H1 (cell line): Measurements from ENCODE around the gene AGBL4. TPM values are rescaled to one million over a fixed set of nuclear protein-coding genes. Genes with fewer than 3 reads are reported as not detected.

ENCODE experiments used
- polyA plus RNA-seq, 7 experiments: library from polyadenylated mRNA; depleted of rRNA in 3 of 7; stranded (reverse) in 5 of 7; unstranded in 2 of 7; fragments of >200 nt in 5 of 7; fragments of 200-250 nt in 2 of 7; gene quantifications; 1 replicate in 5 of 7; 2 replicates in 1 of 7; 4 replicates in 1 of 7; pipeline versions ENCODE4 v1.2.1 to v1.2.3, GENCODE V29; 2011 to 2013; ENCODE audit warnings: missing spikeins in 2 of 7, mixed read lengths in 2 of 7
- total RNA-seq: library from RNA; stranded (reverse); fragmentation: NEBNext Ultra II Directional; extraction: Animal tissue kit (Norgen Biotek cat#: 25700); gene quantifications from 2 replicates; pipeline ENCODE4 v1.2.1, GENCODE V29; 2021
- TF ChIP-seq, protein P1 (sequence below): fragments of 300-600 bp; sonication (generic); IDR thresholded peaks from 2 replicates; pipeline ENCODE4 v1.7.1; 2012; ENCODE audit warnings: low read length, moderate library complexity, mild to moderate bottlenecking, inconsistent platforms; ENCODE audit not compliant: insufficient replicate concordance

AGBL4 gene
- total and polyA plus RNA-seq, 2 of the 8 experiments (the other 6 are each of a cell fraction or from before 2014, with no cell fraction given), result 0.41 to 0.45 TPM

DNA sequence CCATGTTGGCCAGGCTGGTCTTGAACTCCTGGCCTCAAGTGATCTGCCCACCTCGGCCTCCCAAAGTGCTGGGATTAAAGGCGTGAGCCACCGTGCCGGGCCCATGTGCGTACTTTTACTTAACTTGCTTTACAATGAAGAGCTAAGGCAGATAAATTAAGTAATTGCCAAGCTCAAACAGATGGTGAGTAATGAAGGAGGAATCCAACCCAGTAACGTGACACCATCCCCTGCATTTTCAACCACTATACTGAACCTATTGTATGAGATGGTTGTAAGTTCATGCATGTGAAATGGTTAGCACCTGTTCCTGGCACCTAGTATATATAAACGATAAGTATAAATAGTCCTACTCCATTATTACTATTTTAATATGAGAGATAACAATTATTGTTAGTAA is 659.1 kb downstream of the AGBL4 start (continued):
- TF ChIP-seq, protein P1, sequence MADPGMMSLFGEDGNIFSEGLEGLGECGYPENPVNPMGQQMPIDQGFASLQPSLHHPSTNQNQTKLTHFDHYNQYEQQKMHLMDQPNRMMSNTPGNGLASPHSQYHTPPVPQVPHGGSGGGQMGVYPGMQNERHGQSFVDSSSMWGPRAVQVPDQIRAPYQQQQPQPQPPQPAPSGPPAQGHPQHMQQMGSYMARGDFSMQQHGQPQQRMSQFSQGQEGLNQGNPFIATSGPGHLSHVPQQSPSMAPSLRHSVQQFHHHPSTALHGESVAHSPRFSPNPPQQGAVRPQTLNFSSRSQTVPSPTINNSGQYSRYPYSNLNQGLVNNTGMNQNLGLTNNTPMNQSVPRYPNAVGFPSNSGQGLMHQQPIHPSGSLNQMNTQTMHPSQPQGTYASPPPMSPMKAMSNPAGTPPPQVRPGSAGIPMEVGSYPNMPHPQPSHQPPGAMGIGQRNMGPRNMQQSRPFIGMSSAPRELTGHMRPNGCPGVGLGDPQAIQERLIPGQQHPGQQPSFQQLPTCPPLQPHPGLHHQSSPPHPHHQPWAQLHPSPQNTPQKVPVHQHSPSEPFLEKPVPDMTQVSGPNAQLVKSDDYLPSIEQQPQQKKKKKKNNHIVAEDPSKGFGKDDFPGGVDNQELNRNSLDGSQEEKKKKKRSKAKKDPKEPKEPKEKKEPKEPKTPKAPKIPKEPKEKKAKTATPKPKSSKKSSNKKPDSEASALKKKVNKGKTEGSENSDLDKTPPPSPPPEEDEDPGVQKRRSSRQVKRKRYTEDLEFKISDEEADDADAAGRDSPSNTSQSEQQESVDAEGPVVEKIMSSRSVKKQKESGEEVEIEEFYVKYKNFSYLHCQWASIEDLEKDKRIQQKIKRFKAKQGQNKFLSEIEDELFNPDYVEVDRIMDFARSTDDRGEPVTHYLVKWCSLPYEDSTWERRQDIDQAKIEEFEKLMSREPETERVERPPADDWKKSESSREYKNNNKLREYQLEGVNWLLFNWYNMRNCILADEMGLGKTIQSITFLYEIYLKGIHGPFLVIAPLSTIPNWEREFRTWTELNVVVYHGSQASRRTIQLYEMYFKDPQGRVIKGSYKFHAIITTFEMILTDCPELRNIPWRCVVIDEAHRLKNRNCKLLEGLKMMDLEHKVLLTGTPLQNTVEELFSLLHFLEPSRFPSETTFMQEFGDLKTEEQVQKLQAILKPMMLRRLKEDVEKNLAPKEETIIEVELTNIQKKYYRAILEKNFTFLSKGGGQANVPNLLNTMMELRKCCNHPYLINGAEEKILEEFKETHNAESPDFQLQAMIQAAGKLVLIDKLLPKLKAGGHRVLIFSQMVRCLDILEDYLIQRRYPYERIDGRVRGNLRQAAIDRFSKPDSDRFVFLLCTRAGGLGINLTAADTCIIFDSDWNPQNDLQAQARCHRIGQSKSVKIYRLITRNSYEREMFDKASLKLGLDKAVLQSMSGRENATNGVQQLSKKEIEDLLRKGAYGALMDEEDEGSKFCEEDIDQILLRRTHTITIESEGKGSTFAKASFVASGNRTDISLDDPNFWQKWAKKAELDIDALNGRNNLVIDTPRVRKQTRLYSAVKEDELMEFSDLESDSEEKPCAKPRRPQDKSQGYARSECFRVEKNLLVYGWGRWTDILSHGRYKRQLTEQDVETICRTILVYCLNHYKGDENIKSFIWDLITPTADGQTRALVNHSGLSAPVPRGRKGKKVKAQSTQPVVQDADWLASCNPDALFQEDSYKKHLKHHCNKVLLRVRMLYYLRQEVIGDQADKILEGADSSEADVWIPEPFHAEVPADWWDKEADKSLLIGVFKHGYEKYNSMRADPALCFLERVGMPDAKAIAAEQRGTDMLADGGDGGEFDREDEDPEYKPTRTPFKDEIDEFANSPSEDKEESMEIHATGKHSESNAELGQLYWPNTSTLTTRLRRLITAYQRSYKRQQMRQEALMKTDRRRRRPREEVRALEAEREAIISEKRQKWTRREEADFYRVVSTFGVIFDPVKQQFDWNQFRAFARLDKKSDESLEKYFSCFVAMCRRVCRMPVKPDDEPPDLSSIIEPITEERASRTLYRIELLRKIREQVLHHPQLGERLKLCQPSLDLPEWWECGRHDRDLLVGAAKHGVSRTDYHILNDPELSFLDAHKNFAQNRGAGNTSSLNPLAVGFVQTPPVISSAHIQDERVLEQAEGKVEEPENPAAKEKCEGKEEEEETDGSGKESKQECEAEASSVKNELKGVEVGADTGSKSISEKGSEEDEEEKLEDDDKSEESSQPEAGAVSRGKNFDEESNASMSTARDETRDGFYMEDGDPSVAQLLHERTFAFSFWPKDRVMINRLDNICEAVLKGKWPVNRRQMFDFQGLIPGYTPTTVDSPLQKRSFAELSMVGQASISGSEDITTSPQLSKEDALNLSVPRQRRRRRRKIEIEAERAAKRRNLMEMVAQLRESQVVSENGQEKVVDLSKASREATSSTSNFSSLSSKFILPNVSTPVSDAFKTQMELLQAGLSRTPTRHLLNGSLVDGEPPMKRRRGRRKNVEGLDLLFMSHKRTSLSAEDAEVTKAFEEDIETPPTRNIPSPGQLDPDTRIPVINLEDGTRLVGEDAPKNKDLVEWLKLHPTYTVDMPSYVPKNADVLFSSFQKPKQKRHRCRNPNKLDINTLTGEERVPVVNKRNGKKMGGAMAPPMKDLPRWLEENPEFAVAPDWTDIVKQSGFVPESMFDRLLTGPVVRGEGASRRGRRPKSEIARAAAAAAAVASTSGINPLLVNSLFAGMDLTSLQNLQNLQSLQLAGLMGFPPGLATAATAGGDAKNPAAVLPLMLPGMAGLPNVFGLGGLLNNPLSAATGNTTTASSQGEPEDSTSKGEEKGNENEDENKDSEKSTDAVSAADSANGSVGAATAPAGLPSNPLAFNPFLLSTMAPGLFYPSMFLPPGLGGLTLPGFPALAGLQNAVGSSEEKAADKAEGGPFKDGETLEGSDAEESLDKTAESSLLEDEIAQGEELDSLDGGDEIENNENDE, result no peak
